Adrenal gland (tissue), 12 donors: ENCODE measurements around the gene CLTC. TPM values are rescaled to one million over a fixed set of nuclear protein-coding genes. Genes with fewer than 3 reads are reported as not detected.

Source experiments
- DNase-seq, 7 donors: peaks; one replicate each; pipeline ENCODE4 v3.0.0-alpha.2; 2019 to 2020
- H3K27ac ChIP-seq, 5 donors: fragments of 200-600 bp; sonication (generic) in 4 of 5; 1 replicate in 3 of 5; 2 replicates in 2 of 5; pipeline versions ENCODE4 v1.5.1 to v1.8.0; 2016 to 2020; ENCODE audit warnings: mild to moderate bottlenecking in 1 of 5
- H3K27me3 ChIP-seq: fragments of 200-600 bp; 2 replicates; pipeline ENCODE4 v1.8.0; 2021
- H3K36me3 ChIP-seq, 2 donors: fragments of 200-600 bp; replicated peaks in 1 of 2; 1 replicate in 1 of 2; 2 replicates in 1 of 2; pipeline versions ENCODE4 v1.5.1 to v1.8.0; 2018 to 2022
- H3K4me1 ChIP-seq, 2 donors: fragments of 200-600 bp; replicated peaks in 1 of 2; 1 replicate in 1 of 2; 2 replicates in 1 of 2; pipeline versions ENCODE4 v1.5.1 to v1.8.0; 2018 to 2021
- H3K4me3 ChIP-seq, 4 donors: fragments of 200-600 bp; sonication (generic) in 3 of 4; one replicate each; pipeline ENCODE4 v1.5.1; 2016 to 2018
- H3K9me3 ChIP-seq, 3 donors: fragments of 200-600 bp; sonication (generic) in 1 of 3; replicated peaks in 1 of 3; 1 replicate in 2 of 3; 2 replicates in 1 of 3; pipeline versions ENCODE4 v1.5.1 to v1.8.0; 2016 to 2021
- POLR2A ChIP-seq, 2 donors: fragments of 450-650 bp; IDR thresholded peaks; one replicate each; pipeline ENCODE4 v1.6.1; 2017; ENCODE audit warnings: antibody characterized with exemption in 2 of 2, mild to moderate bottlenecking in 2 of 2, moderate library complexity in 1 of 2
- WGBS, 4 donors: extraction: QIAGEN DNeasy Blood & Tissue Kit in 2 of 4; methylation state at CpG; one replicate each; pipeline versions ENCODE4 v1.1.5 to v1.1.7; 2013 to 2017; 5-methylcytosine and 5-hydroxymethylcytosine counted together
- intact Hi-C, 2 donors: fragments of 100-400 bp; cut with DNase I; formaldehyde crosslinking; loops; one replicate each; pipeline versions ENCODE4 v1.14.1 to v1.15.0; 2022 to 2023
- polyA plus RNA-seq, 3 donors: library from polyadenylated mRNA; stranded (reverse); fragments of 200-250 nt in 2 of 3; fragments of 350-450 nt in 1 of 3; fragmentation: Illumina TruSeq in 1 of 3; extraction: RNeasy Lipid Tissue Mini Kit (QIAGEN cat#74804) in 1 of 3; gene quantifications; one replicate each; pipeline ENCODE4 v1.2.3, GENCODE V29; 2013 to 2014
- total RNA-seq, 9 donors: library from RNA; depleted of rRNA in 4 of 9; stranded (reverse); fragments of >200 nt in 4 of 9; fragments of 120-200 nt in 1 of 9; fragmentation: NEBNext Ultra II Directional in 1 of 9; extraction: Animal tissue kit (Norgen Biotek cat#: 25700) in 1 of 9; gene quantifications; one replicate each; pipeline versions ENCODE4 v1.1.0 to v1.2.4, GENCODE V29; 2013 to 2023
- TF ChIP-seq, protein P1 (sequence below), 6 experiments: fragments of 450-650 bp in 4 of 6; fragments of 200-600 bp in 2 of 6; sonication (generic) in 1 of 6; IDR thresholded peaks; 1 replicate in 5 of 6; 2 replicates in 1 of 6; pipeline versions ENCODE4 v1.5.1 to v1.8.0; 2016 to 2021; ENCODE audit warnings: antibody characterized with exemption in 6 of 6, mild to moderate bottlenecking in 2 of 6, moderate library complexity in 1 of 6
- donor health status: healthy with polysubstance abuse.
- donor health status: Bipolar disorder and iron deficiency.
- donor health status: DM: yes; HTN: yes; CAD: no.
- donor health status: DM: no; HTN: no; CAD: no.
- donor health status: DM: no; HTN: no; CAD: no.
- donor health status: DM: yes; HTN: yes; CAD: no.

Gene CLTC
- total and polyA plus RNA-seq, 12 donors = 40.2 to 393 (median 267) TPM

DNA sequence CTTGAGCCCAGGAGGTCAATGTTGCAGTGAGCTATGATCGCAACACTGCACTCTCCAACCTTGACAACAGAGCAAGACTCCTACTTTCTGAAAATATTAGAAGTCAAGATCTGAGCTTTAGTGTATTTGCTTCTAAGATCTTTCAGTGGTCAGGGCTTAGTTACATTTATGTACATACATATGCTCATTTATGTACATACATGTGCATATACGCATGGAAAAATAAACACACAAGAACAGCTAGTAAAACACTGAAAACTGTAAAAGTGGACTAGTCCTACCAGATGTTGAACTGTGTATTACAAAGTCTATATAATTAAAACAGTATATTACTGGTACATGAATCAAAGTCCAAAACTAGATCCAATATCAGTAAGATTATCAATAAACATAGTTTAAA is 59.2 kb downstream of the CLTC start:
- Histone ChIP-seq H3K36me3 (peaks cover 0 to 99% of the 10 kb centered on the region in 2 donors), H3K4me3 (no peak overlapping the region), H3K27me3 (no peaks in the 10 kb centered on the region), H3K4me1 (no peaks in the 10 kb centered on the region), H3K27ac (no peak overlapping the region), H3K9me3 (no peaks in the 10 kb centered on the region)
- intact Hi-C loops = no loop called here
- no peak for DNase-seq
- 47 to 56% (median 49%) methylated on average over 2 of the region's 2 CpGs for WGBS, 4 donors
- no peak for TF ChIP-seq POLR2A (IDR thresholded peaks at IDR 0.05)
- TF ChIP-seq, protein P1, sequence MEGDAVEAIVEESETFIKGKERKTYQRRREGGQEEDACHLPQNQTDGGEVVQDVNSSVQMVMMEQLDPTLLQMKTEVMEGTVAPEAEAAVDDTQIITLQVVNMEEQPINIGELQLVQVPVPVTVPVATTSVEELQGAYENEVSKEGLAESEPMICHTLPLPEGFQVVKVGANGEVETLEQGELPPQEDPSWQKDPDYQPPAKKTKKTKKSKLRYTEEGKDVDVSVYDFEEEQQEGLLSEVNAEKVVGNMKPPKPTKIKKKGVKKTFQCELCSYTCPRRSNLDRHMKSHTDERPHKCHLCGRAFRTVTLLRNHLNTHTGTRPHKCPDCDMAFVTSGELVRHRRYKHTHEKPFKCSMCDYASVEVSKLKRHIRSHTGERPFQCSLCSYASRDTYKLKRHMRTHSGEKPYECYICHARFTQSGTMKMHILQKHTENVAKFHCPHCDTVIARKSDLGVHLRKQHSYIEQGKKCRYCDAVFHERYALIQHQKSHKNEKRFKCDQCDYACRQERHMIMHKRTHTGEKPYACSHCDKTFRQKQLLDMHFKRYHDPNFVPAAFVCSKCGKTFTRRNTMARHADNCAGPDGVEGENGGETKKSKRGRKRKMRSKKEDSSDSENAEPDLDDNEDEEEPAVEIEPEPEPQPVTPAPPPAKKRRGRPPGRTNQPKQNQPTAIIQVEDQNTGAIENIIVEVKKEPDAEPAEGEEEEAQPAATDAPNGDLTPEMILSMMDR (IDR thresholded peaks at IDR 0.05) = no peak

DNA sequence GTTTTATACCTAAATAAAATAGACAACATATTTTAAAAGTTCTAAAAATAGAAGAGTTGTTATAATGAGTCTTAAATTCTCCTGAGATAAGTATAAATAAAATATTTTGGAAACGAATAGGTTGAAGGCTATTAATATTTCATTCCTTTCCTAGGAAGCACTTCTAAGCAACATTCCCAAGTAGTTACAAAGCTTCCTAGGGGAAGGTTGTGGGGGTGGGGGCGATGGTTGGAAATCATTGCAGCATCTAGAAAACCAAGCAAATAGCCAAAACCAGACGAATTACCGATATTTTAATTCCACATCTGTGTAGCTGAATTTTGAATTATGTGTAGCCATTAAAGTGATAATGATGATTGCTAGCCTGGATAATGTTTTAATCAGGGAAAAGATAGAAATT is 60.6 kb downstream of the CLTC start:
- no peaks in the 10 kb centered on the region for H3K9me3 ChIP-seq
- intact Hi-C loops = no loop called here
- no peaks in the 10 kb centered on the region for H3K4me1 ChIP-seq
- TF ChIP-seq POLR2A (IDR thresholded peaks at IDR 0.05) = no peak
- TF ChIP-seq, protein P1 (IDR thresholded peaks at IDR 0.05) = no peak
- peaks cover 0 to 99% of the 10 kb centered on the region in 2 donors for H3K36me3 ChIP-seq
- no peaks in the 10 kb centered on the region for H3K27me3 ChIP-seq
- 68 to 76% (median 73%) methylated on average over 4 of the region's 4 CpGs for WGBS, 4 donors
- H3K27ac ChIP-seq = no peak overlapping the region
- no peak for DNase-seq
- no peak overlapping the region for H3K4me3 ChIP-seq

DNA sequence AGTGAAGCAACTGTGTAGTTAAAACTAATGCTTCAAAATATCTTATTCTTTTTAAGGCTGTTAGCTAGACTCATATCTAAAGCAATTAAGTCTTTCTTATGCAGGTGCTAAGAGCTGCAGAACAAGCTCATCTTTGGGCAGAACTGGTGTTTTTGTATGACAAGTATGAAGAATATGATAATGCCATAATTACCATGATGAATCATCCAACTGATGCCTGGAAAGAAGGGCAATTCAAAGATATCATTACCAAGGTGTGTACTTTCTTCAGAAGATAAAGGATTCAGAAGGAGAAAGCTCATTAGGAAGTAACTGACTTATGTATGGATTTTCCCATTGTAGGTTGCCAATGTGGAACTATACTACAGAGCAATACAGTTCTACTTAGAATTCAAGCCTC is 63.6 kb downstream of the CLTC start:
- H3K27me3 ChIP-seq = no peaks in the 10 kb centered on the region
- no peak overlapping the region for H3K27ac ChIP-seq
- no peak for DNase-seq
- H3K4me1 ChIP-seq = no peaks in the 10 kb centered on the region
- peaks cover 0 to 100% of the 10 kb centered on the region in 2 donors for H3K36me3 ChIP-seq
- H3K9me3 ChIP-seq = no peaks in the 10 kb centered on the region
- intact Hi-C loops = no loop called here
- TF ChIP-seq, protein P1 (IDR thresholded peaks at IDR 0.05) = no peak
- TF ChIP-seq POLR2A (IDR thresholded peaks at IDR 0.05) = no peak
- H3K4me3 ChIP-seq = no peak overlapping the region

GRCh38 chr17:59684967-59685366 is 65.3 kb downstream of the CLTC start:
- H3K9me3 ChIP-seq = no peaks in the 10 kb centered on the region
- no peaks in the 10 kb centered on the region for H3K4me1 ChIP-seq
- no peak overlapping the region for H3K27ac ChIP-seq
- DNase-seq = no peak
- H3K4me3 ChIP-seq = no peak overlapping the region
- 79 to 86% (median 84%) methylated on average over 6 of the region's 6 CpGs for WGBS, 4 donors
- TF ChIP-seq, protein P1 (IDR thresholded peaks at IDR 0.05) = no peak
- no peak for TF ChIP-seq POLR2A (IDR thresholded peaks at IDR 0.05)
- intact Hi-C loops = no loop called here
- no peaks in the 10 kb centered on the region for H3K27me3 ChIP-seq
- peaks cover 0 to 94% of the 10 kb centered on the region in 2 donors for H3K36me3 ChIP-seq
